Measurements from ENCODE around the gene CCDC92B. TPM values are rescaled to one million over a fixed set of nuclear protein-coding genes. Genes with fewer than 3 reads are reported as not detected.
"Not testable (repeated sequence)": the region's sequence is repeated elsewhere in the genome, so short reads cannot be mapped to it uniquely, and the experiment has no call there.

The CCDC92B gene
- total RNA-seq, result 0.27 TPM

DNA sequence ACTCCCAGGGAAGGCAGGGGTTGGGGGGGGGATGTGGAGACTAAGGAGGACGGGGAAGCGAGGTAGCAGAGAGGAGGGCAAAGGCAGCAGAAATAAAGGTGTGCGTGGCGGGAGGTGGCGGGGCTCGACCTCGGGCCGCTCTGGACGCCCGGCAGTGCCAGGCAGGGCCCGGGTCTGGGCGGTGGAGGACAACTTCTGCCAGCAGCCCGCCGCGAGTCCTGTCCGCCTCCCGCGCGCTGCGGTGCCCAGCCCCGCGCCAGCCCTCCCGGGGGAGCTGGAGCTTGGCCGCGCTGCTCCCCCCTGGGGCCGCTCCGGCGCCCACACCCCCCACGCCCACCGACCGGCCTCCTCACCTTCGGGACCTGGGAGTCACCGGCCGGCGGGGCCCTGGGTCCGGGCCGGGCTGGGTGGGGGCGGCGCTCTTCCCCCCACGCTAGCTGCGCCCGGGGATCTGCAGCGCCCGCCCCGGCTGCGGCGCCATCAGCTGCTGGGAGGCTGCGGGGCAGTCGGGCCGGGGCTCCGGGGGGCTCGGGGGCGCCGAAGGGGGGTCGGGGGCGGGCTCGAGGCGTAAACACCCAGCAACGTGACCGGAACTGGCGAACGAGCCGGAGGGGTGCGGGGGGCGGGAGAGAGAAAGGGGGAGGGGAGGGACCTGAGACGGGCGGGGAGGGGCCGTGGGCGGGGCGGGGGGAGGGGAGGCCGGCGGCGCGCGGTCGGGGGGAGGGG, at the start of gene CCDC92B:
CCDC92B (minus strand) TSS at position 595 of the 726 bp plus-strand sequence. CDS start 14,507 bp downstream, outside the sequence.
- ATAC-seq, result no peak
- DNase-seq (ENCODE audit: low spot score), result no peak
- intact Hi-C loops (cut with DNase I), result no loop called here

DNA sequence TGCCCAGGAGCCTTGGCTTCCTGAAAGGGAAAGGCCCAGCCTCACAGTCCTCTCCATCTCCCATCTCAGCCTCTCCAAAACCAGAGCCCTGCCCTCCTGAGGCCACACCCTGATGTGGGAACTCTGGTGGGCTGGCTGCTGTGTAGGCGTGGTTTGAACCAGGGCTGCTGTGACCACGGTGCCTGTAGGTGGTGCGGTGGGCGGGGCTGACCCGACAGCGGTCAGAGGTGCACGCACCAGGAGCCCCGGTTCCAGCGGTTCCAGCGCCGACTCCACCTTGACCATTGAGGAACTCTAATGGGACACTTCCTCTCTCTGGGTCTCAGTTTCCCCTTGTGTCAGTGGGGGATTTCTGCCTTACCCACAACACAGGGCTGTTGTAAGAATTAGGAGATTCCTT, 49.2 kb upstream of the CCDC92B start:
- no peak for DNase-seq (ENCODE audit: low spot score)
- intact Hi-C loops (cut with DNase I), result no loop called here
- ATAC-seq, result no peak

DNA sequence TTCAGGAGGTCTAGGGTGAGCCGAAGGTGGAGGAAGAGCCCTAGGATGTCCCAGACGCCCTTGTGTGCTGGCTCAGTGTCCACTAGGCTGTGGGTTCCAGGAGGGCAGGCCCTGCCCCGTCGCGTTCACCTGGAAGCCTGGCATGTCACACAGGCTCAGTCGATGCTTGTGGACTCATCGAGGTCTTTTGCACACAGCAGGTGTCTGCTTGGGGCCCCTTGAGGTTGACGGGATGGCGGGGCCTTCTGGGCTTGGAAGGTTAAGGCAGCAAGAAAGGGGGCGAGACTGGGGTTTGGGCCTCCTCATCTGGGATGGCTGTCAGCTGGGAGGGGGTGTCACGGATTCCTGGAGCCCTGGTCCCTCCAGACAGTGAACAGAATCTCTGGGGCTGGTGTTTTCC, 48.7 kb upstream of the CCDC92B start:
- DNase-seq (ENCODE audit: low spot score) (no peak), ATAC-seq (no peak)
- intact Hi-C loops (cut with DNase I), result no loop called here

DNA sequence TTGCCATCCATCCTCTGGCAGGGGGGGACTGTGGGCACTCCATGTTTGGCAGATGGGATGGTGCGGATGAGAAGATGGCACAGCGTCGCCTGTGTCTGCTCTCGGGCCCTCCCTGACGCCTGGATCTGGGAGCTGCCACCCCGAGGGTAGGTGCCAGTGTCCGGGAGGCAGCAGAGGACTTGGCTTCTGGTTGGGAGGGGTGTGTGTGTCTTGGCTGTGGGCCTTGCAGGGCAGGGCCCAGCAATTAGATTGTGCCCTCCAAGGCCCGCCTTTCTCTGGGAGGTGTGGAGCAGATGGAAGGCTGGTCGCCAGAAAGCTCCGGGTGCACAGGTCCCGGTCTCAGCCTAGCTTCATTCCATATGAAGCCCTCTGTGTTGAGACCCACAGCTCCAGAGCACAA, 48.2 kb upstream of the CCDC92B start:
- DNase-seq (ENCODE audit: low spot score) (no peak), ATAC-seq (no peak)
- intact Hi-C loops (cut with DNase I), result no loop called here

DNA sequence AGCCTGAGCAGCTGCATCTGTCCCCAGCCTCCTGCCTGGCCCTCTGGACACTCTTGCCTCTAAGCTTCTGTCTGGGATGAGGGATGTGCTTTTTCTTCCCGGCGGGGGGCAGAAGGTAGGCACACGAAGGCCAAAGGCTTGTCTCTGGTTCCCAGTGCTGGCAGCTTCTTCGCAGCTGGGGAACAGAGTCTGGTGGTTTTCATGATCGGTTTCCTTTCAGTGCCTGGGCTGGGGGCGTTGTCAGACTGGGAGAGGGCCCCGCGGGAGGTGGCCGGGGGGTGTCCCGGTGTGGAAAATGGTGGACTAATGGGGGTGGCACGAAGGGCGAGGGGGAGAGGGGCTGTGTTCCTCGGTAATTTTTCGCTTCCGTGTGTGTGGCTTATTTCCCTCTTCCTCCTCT, 47.8 kb upstream of the CCDC92B start:
- no peak for ATAC-seq
- intact Hi-C loops (cut with DNase I), result no loop called here
- no peak for DNase-seq (ENCODE audit: low spot score)

DNA sequence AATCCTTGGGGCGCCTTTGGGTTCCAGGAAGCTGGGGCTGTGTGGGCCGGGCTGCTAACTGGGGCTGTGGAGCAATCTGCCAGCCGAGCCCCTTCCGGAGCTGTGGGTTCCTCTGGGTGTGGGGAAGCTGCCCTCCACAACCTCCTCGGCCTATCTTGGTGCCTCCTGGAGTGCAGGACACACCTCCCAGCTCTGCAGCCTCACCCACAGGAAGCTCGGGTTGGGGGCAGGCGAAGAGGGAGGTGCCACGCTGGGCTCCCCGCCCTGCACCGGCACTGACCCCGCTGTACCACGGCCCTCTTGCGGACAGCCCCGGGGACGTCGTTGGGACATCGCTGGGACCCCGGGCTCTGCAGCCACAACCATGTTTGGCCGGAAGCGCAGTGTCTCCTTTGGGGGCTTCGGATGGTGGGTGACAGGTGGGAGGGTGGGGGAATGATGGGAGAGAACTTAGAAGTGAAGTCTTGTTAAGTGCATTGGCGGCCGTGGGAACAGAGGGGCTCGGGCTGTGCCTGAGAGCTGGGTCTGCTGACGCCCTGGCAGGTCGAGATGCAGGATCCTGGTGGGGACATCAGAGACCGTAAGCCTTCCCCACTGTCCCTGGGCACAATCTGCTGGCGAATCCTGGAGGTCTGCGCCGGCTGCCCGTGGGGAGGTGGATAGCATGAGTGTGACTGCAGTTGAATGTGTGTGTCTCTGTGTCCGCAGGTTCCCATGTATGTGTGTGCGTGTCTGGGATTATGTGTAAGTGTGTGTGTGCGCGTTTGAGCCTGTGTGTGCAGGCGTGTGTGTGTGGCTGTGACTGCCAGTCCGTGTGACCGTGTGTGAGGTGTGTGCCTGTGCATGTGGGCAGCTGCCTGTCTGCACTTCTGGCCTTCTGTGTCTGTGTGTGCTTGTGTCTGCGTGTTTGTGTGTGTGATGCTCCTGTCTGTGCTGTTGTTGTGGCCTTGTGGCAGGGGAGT, 47.0 kb upstream of the CCDC92B start, which contains the start of gene RAP1GAP2:
RAP1GAP2 (plus strand) TSS at position 275 of the 962 bp plus-strand sequence; CDS start at position 365, 90 bp downstream.
- peak; percentile 69 for ATAC-seq
- DNase-seq (ENCODE audit: low spot score), result no peak
- intact Hi-C loops (cut with DNase I), result no loop called here

DNA sequence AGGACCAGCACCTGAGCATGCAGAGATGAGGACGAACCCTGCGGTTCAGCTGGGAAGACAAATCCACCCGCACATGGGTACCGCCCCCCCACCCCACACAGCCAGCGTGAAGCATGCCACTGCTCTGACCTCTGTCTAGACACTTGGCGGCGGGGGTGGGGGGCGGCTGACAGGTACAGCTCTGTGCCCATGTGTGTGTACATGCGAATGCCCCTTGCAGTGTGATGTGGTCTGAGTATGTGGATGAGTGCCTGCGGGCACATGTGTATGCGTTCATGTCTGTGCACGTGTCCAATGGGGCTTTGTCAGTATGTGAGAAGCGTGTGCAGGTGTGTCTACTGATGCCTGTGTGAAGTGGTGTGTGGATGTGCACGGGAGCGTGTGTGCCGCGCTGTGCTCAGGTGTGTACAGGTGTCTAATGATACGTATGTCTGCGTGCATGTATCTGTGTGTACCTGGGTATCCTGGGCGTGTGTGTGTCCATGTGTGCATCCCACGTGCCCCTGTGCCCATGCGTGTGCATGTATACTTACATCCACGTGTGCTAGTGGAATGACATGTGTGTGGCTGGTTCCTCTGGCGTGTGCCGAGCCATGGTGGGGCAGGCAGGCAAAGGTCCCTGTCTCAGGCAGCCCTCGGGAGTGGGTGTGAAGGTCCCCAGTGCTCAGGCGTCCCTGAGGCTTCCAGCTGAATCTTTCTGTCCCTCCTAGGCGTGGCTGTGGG, 46.1 kb upstream of the CCDC92B start:
- intact Hi-C loops (cut with DNase I), result no loop called here
- DNase-seq (ENCODE audit: low spot score) (no peak), ATAC-seq (no peak)

DNA sequence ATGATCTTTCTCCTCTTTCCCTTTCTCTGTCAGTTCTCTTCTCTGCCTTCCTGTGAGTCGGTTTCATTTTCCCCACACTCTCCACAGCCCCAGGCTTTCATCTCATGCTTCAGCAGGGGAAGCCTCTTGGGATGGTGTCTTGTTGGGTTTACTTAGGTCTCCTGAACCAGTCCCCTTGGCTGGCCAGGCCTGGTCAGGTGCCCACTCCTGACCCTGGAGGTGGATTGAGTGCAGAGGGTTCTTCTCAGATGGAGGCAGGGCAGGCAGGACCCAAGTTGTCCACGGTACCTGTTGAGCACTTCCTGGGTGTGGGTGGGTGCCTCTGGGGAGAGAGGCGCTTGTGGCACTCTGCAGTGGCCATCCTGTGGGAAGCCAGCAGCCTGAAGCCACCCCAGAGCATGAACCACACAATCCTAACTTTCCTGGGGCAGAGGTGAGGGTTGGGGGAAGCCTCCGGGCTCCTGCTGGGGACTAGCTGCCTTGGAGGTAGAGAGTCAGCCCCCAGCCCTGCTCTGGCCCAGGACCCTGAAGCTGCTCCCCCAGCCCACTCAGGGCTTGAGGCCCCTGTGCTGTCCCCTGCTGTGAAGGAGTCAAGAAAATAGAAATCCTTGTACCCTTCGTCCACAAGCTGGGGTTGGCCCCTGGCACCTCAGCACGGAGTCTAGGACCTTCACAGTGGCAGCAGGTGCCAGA, 44.8 kb upstream of the CCDC92B start:
- DNase-seq (ENCODE audit: low spot score) (no peak), ATAC-seq (no peak)
- intact Hi-C loops (cut with DNase I), result no loop called here

DNA sequence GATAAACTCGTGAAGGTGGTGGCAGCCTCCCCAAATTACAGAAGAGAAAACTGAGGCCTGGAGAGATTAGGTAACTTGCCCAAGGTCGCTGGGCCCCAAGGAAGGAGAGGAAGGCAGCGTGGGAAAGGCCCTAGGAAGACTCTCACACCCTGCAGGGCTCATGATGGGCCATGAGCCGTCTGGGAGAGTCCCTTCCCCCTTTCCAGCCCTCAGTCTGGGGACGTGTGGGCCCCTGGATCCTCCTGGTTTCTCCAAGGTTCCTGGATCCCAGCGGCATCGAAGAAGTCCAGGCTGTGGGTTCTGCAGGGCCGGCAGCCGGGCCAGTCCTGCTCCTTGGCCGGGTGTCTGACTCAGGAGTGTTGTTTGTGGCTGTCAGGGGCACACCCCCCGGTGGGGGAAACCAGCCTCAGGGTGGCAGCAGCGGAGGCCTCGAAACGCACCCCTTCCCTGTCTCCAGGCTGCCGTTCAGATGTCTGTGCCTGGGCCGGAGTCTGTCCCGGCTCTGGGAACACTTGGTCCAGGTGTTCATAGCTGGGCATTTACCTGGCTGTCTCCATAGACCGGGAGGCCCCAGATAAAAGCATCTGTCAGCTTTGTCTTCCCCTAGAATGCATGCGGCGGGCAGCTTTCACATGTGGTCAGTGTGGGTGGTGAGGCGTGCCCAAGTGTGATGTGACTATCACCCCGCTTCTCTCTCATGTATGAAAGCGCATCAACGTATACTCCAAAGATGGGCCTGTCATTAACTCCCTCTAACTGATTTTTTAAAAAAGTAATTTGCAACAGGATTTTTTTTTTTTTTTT, 43.1 kb upstream of the CCDC92B start:
- DNase-seq (ENCODE audit: low spot score) (no peak), ATAC-seq (no peak)
- intact Hi-C loops (cut with DNase I), result no loop called here

DNA sequence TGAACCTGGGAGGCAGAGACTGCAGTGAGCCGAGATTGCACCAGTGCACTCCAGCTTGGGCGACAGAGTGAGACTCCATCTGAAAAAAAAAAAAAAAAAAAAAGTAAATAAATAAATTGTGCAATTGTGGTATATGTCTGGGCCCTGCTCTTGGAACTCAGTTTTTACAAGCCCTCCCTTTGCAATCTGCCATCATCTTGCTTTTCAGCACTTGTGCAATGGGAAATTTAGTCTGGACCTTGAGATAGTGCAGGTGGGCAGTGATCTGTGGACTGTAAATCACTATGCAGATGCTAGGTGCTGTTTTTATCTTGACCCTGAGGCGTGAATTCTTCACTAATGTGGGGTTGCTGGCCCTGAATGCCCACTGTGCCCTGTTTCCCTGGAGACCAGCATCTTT, 40.2 kb upstream of the CCDC92B start:
- intact Hi-C loops (cut with DNase I), result no loop called here
- DNase-seq (ENCODE audit: low spot score), result no peak
- no peak for ATAC-seq

DNA sequence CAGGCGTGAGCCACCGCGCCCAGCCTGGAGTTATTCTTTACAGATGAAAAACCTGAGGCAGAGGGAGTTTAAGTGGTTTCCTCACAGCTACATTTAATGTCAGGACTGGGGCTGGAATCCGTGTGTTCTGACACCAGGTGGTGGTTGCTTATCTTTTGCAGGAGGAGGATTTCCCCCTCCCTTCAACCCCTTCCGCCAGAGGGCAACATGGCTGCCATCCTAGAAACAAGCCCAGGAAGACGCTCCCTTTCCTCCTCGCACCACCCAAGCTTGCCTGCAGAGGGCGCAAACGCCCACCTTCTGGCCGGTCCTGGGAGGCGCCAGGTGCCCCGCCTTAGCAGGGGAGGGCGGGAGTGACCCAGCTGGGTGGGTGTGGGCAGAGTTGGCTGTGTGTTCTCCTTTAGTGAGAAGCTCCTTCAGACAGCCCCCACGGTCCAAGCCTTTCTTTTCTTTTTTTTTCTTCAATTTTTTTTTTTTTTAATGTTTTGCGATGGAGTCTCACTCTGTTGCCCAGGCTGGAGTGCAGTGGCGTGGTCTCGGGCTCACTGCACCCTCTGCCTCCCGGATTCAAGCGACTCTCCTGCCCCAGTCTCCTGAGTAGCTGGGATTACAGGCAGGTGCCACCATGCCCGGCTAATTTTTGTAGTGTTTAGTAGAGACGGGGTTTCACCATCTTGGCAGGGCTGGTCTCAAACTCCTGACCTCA, 36.9 kb upstream of the CCDC92B start:
- ATAC-seq (peak; percentile 86), DNase-seq (ENCODE audit: low spot score) (peak; percentile 81)
- intact Hi-C loops (cut with DNase I), result no loop called here

DNA sequence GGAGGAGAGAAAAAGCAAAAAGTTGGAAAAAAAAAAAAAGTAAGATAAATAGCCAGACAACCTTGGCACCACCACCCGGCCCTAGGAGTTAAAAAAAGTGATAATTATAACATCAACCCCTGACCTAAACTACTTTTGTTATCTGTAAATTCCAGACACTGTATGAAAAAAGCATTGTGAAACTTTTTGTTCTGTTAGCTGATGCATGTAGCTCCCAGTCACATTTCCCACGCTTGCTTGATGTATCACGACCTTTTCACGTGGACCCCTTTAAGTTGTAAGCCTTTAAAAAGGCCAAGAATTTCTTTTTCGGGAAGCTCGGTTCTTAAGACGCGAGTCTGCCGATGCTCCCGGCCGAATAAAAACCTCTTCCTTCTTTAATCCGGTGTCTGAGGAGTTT, 35.9 kb upstream of the CCDC92B start:
- intact Hi-C loops (cut with DNase I); DNase-seq (ENCODE audit: low spot score); ATAC-seq: not testable (repeated sequence)

DNA sequence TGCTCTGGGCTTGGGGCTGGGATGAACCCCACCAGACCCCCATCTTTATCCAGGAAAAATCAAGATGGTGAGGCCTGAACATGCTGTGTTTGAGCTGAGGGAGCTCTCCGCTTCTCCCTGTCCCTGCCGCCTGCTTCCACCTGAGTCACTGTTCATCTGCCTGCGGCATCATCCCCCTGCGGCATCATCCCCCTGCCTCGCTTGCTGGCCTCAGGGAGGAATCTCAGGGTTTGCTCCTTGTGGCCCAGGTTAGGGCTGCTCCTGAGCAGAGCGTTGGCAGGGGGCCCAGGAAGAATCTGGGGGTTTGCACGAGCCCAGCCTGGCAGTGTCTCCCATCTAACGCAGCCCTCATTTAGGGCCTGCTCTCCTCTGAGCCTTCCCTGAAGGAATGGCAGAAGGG, 35.4 kb upstream of the CCDC92B start:
- intact Hi-C loops (cut with DNase I), result no loop called here
- DNase-seq (ENCODE audit: low spot score) (no peak), ATAC-seq (no peak)

DNA sequence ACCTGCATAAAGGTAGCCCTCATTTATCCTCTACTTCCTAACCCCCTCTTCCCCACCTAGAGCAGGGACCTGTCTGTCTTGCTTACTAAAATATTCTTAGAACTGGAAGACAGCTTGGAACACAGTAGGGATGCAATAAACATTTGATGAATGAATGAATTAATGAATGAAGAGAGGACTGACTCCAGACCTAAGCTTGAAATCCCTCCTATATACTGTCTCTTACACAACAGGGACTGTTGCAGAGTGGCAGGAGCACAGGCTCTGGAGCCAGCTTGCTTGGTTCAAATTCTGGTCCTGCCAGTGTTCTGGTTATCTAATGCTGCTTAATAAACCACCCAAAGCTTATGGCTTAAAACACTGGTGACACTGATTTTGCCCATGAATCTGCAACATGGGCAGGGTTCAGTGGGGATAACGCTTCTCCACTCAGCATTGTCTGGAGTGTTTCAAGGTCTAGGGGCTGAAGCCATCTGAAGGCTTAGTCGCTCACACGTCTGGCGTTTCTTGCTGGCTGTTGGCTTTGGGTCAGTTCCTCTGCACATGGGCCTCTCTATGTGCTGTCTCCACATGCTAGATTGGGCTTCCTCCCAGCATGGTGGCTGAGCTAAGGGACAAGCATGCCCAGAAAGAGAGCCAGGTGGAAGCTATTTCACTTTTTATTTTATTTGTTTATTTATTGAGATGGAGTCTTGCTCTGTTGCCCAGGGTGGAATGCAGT, 34.0 kb upstream of the CCDC92B start:
- ATAC-seq (no peak), DNase-seq (ENCODE audit: low spot score) (no peak)
- intact Hi-C loops (cut with DNase I), result no loop called here

DNA sequence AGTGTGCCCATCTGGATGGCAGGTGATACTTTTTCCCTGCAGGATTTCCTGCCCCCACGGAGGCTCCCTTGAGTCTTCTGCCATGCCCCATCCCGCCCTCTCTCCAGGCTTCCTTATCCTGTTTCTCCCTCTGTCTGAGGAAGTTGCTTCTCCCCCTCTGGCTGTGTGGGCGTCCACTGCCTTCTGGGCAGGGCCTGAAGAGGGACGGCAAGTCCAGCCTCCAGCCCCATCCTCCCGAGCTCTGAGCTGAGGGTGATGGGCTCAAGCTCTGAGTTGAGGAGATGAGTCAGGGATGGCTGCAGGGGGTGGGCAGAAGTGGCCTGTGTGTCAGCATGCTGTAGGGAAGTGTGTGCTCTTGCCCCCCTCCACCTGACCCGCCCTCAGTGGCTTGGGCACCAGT, 32.6 kb upstream of the CCDC92B start:
- no peak for ATAC-seq
- intact Hi-C loops (cut with DNase I), result no loop called here
- DNase-seq (ENCODE audit: low spot score), result no peak

DNA sequence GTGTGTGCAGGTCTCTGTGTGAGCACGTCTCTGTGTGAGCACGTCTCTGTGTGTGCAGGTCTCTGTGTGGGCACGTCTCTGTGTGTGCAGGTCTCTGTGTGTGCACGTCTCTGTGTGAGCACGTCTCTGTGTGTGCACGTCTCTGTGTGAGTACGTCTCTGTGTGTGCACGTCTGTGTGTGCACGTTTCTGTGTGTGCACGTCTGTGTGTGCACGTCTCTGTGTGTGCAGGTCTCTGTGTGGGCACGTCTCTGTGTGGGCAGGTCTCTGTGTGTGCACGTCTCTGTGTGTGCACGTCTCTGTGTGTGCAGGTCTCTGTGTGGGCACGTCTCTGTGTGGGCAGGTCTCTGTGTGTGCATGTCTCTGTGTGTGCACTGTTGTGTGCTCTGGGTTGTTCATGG, 32.1 kb upstream of the CCDC92B start:
- intact Hi-C loops (cut with DNase I); ATAC-seq; DNase-seq (ENCODE audit: low spot score): not testable (repeated sequence)

DNA sequence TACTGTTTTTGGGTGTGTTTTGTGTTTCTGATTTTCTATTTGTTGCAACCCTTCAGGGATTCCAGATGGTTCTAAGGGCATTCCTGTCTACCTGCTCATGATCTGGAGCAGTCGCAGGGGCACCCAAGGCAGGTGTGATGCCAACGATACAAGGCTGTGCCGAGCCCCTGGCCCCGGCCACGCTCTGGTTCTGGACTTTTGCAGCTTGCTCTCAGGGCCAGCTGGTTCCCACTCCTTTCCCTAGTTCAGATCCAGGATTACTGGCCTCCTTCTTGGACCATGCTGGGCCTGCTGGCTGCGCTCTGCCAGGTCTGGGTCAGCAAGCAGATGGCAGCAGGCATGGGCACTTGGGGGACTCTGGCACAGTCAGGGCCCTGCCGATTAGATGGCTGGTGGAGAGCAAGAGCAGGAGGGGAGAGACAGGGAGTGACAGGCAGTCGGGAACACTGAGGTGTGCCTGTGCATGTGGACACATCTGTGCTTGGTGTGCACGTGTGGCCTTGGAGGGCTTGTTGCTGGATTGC, 31.5 kb upstream of the CCDC92B start:
- no peak for ATAC-seq
- intact Hi-C loops (cut with DNase I), result no loop called here
- no peak for DNase-seq (ENCODE audit: low spot score)

Measured in sciatic nerve (tissue), 2 donors.